HCT116 (cell line): Measurements from ENCODE around the gene SH3D19.

ENCODE experiments used
- CTCF ChIP-seq, 3 experiments: fragments of 200-600 bp in 1 of 3; sonication (generic) in 1 of 3; IDR thresholded peaks in 2 of 3; conservative IDR thresholded peaks in 1 of 3; 2 replicates each; pipeline ENCODE4 v1.5.1; 2012 to 2017; ENCODE audit warnings: low read depth in 2 of 3, low read length in 2 of 3, antibody characterized with exemption in 1 of 3, borderline replicate concordance in 1 of 3, control low read depth in 1 of 3, mild to moderate bottlenecking in 1 of 3, mixed read lengths in 1 of 3, mixed run types in 1 of 3, moderate library complexity in 1 of 3; ENCODE audit not compliant: insufficient read depth in 1 of 3
- MAX ChIP-seq: IDR thresholded peaks from 2 replicates; pipeline ENCODE4 v1.6.1; 2012
- RAD21 ChIP-seq: IDR thresholded peaks from 2 replicates; pipeline ENCODE4 v1.6.1; 2012; ENCODE audit warnings: low read depth, mild to moderate bottlenecking

- TF ChIP-seq MAX (no peak), CTCF (IDR thresholded peaks at IDR 0.05 in 2 of 3, conservative IDR thresholded peaks at IDR 0.05 in 1 of 3; ENCODE audit: borderline replicate concordance in 1 of 3, insufficient read depth in 1 of 3, low read depth in 2 of 3, low read length in 2 of 3) (no peak), RAD21 (no peak)
These were observed 178.4 kb downstream of the SH3D19 start for GRCh38 chr4:151147000-151147399.
